WERI-Rb-1 (cell line): ENCODE data around the gene CCNB1IP1.

Experiments used
- DNase-seq: peaks from one replicate; pipeline ENCODE4 v3.0.0-alpha.2; 2020
- H3K27ac ChIP-seq: fragments of 250-450 bp; sonication (Bioruptor Pico); 2 replicates; pipeline ENCODE4 v1.5.1; 2020; ENCODE audit warnings: mild to moderate bottlenecking, moderate library complexity
- H3K27me3 ChIP-seq: fragments of 250-450 bp; sonication (Bioruptor Pico); 2 replicates; pipeline ENCODE4 v1.5.1; 2021; ENCODE audit warnings: mild to moderate bottlenecking, low read depth, moderate library complexity; ENCODE audit not compliant: insufficient read depth, severe bottlenecking
- H3K36me3 ChIP-seq: fragments of 250-450 bp; sonication (Bioruptor Pico); 2 replicates; pipeline ENCODE4 v1.5.1; 2020; ENCODE audit warnings: mild to moderate bottlenecking, moderate library complexity
- H3K4me3 ChIP-seq: 2 replicates; pipeline ENCODE4 v1.5.1; 2011; ENCODE audit warnings: low read depth, mild to moderate bottlenecking, control low read depth, low read length
- H3K9me3 ChIP-seq: fragments of 250-450 bp; sonication (Bioruptor Pico); 2 replicates; pipeline ENCODE4 v1.5.1; 2021; ENCODE audit warnings: mild to moderate bottlenecking, moderate library complexity; ENCODE audit not compliant: severe bottlenecking
- TF ChIP-seq, protein P1 (sequence below): IDR thresholded peaks from 2 replicates; pipeline ENCODE4 v1.5.1; 2011; ENCODE audit warnings: low read depth, mild to moderate bottlenecking, control low read depth, inconsistent platforms, low read length

CCNB1IP1 gene

DNA sequence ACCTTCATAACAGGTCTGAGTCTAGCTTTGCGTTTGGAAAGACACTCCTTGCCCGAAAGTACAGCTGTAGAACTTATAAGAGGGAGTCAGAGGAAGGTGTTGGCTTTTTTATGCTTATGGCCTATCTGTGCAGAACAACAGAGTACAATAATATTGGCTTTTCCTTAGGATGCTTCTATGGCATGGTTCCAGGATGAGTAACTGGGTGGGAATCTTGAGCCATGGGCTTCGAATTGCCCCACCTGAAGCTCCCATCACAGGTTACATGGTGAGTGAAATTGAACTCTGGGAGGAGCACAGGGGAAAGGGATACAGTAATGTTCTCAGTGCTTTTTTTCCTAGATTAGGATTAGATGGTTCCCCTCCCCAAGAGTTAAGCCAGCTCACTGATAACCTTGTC is 23.3 kb upstream of the CCNB1IP1 start:
- TF ChIP-seq, protein P1, sequence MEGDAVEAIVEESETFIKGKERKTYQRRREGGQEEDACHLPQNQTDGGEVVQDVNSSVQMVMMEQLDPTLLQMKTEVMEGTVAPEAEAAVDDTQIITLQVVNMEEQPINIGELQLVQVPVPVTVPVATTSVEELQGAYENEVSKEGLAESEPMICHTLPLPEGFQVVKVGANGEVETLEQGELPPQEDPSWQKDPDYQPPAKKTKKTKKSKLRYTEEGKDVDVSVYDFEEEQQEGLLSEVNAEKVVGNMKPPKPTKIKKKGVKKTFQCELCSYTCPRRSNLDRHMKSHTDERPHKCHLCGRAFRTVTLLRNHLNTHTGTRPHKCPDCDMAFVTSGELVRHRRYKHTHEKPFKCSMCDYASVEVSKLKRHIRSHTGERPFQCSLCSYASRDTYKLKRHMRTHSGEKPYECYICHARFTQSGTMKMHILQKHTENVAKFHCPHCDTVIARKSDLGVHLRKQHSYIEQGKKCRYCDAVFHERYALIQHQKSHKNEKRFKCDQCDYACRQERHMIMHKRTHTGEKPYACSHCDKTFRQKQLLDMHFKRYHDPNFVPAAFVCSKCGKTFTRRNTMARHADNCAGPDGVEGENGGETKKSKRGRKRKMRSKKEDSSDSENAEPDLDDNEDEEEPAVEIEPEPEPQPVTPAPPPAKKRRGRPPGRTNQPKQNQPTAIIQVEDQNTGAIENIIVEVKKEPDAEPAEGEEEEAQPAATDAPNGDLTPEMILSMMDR, result no peak
- no peak for DNase-seq
- Histone ChIP-seq H3K4me3 (no peak overlapping the region), H3K36me3 (peaks cover 75% of the 10 kb centered on the region), H3K9me3 (no peaks in the 10 kb centered on the region), H3K27ac (no peak overlapping the region), H3K27me3 (no peaks in the 10 kb centered on the region)

DNA sequence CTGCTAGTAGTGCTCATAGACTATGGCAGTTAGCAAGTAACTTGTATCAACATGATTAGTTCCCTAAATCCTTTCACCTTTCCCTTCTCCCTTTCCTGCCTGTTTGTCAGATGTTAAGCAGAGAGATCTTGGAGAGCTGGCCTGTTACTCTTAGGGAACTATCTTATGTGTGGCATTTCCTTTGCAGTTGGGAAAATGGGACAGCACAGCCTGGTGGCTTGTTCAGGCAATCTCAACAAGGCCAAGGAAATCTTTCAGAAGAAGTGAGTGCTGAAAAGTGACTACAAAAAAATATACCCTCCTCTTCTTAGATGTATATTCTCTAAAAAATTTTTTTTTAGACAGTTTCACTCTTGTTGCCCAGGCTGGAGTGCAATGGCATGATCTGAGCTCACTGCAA is 17.8 kb upstream of the CCNB1IP1 start:
- Histone ChIP-seq H3K36me3 (peaks cover 96% of the 10 kb centered on the region), H3K9me3 (no peaks in the 10 kb centered on the region), H3K27ac (no peak overlapping the region), H3K27me3 (no peaks in the 10 kb centered on the region), H3K4me3 (no peak overlapping the region)
- DNase-seq, result no peak
- TF ChIP-seq, protein P1, result peak; percentile 17; the same call in 1 of the 2 replicates

- Histone ChIP-seq H3K4me3 (no peak overlapping the region), H3K27ac (no peak overlapping the region), H3K27me3 (no peaks in the 10 kb centered on the region), H3K36me3 (peaks cover 96% of the 10 kb centered on the region), H3K9me3 (no peaks in the 10 kb centered on the region)
- no peak for DNase-seq
- TF ChIP-seq, protein P1, result no peak
These were observed 17.2 kb upstream of the CCNB1IP1 start for GRCh38 chr14:20350282-20350681.

- TF ChIP-seq, protein P1, result no peak
- H3K36me3 ChIP-seq, result peaks cover 79% of the 10 kb centered on the region
These were observed 14.7 kb upstream of the CCNB1IP1 start for GRCh38 chr14:20347747-20348146.

GRCh38 chr14:20346713-20347112 is 13.6 kb upstream of the CCNB1IP1 start:
- H3K27me3 ChIP-seq, result no peaks in the 10 kb centered on the region
- H3K9me3 ChIP-seq, result no peaks in the 10 kb centered on the region
- H3K36me3 ChIP-seq, result peaks cover 70% of the 10 kb centered on the region
- DNase-seq, result no peak
- no peak overlapping the region for H3K4me3 ChIP-seq
- TF ChIP-seq, protein P1, result no peak
- H3K27ac ChIP-seq, result no peak overlapping the region

More at GRCh38 chr14:20347747-20348146, 14.7 kb upstream of the CCNB1IP1 start:
- H3K4me3 ChIP-seq, result no peak overlapping the region
- no peak for DNase-seq
- no peak overlapping the region for H3K27ac ChIP-seq
- H3K9me3 ChIP-seq, result no peaks in the 10 kb centered on the region
- no peaks in the 10 kb centered on the region for H3K27me3 ChIP-seq

DNA sequence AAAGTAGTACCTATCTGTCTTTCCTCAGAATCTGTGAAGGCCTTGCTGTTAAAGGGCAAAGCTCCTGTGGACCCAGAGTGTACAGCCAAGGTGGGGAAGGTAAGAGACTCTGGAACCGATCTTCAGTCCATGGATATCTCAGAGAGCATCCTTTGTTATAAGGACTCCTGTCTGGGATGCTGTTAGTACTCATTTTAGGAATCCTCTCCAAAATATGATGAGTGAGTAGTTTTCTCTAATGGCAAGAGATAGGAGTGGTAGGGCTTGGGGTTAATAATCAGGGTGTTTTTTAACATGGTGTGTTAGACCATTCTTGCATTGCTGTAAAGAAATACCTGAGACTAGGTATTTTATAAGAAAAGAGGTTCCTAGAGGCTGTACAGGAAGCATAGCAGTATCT is 12.3 kb upstream of the CCNB1IP1 start:
- Histone ChIP-seq H3K4me3 (no peak overlapping the region), H3K27ac (no peak overlapping the region), H3K27me3 (no peaks in the 10 kb centered on the region), H3K9me3 (no peaks in the 10 kb centered on the region), H3K36me3 (peaks cover 57% of the 10 kb centered on the region)
- no peak for DNase-seq
- TF ChIP-seq, protein P1, result no peak
